GM23338 (cell line): ENCODE measurements around the gene MKRN2OS. TPM values are rescaled to one million over a fixed set of nuclear protein-coding genes. Genes with fewer than 3 reads are reported as not detected.

ENCODE experiments used
- ATAC-seq: fragments of 200-7000 bp; cut with Tn5 transposase; 3 replicates; pipeline ENCODE4 v1.9.1; 2020
- DNase-seq: peaks from one replicate; pipeline ENCODE4 v3.0.0-alpha.2; 2015; ENCODE audit warnings: low spot score
- H2AFZ ChIP-seq: fragments of 200-600 bp; sonication (generic); 2 replicates; pipeline ENCODE4 v1.8.0; 2016; ENCODE audit warnings: antibody characterized with exemption, mild to moderate bottlenecking, moderate library complexity
- H3F3A ChIP-seq: fragments of 200-600 bp; sonication (generic); replicated peaks from 2 replicates; pipeline ENCODE4 v1.8.0; 2017; ENCODE audit warnings: antibody characterized with exemption, mixed run types, low read depth
- H3K27ac ChIP-seq: fragments of 200-600 bp; sonication (generic); 2 replicates; pipeline ENCODE4 v1.6.1; 2016; ENCODE audit warnings: low read depth
- H3K27me3 ChIP-seq: fragments of 200-600 bp; sonication (generic); 2 replicates; pipeline ENCODE4 v1.8.0; 2016; ENCODE audit warnings: mild to moderate bottlenecking, mixed run types, moderate library complexity; ENCODE audit not compliant: insufficient read depth
- H3K36me3 ChIP-seq: fragments of 200-600 bp; sonication (generic); 2 replicates; pipeline ENCODE4 v1.8.0; 2016; ENCODE audit warnings: mild to moderate bottlenecking; ENCODE audit not compliant: insufficient read depth
- H3K4me1 ChIP-seq: fragments of 200-600 bp; sonication (generic); 2 replicates; pipeline ENCODE4 v1.8.0; 2016; ENCODE audit warnings: mild to moderate bottlenecking, moderate library complexity; ENCODE audit not compliant: insufficient read depth
- H3K4me2 ChIP-seq: fragments of 200-600 bp; sonication (generic); 2 replicates; pipeline ENCODE4 v1.7.1; 2017; ENCODE audit warnings: mixed run types
- H3K4me3 ChIP-seq: fragments of 200-600 bp; sonication (generic); 2 replicates; pipeline ENCODE4 v1.6.1; 2016; ENCODE audit warnings: mixed run types
- H3K79me2 ChIP-seq: fragments of 200-600 bp; sonication (generic); replicated peaks from 2 replicates; pipeline ENCODE4 v1.8.0; 2017; ENCODE audit warnings: mild to moderate bottlenecking; ENCODE audit not compliant: insufficient read depth
- H3K9me2 ChIP-seq: fragments of 200-600 bp; sonication (generic); 2 replicates; pipeline ENCODE4 v1.8.0; 2017; ENCODE audit not compliant: insufficient read depth
- H4K20me1 ChIP-seq: fragments of 200-600 bp; sonication (generic); replicated peaks from 2 replicates; pipeline ENCODE4 v1.8.0; 2017; ENCODE audit warnings: mild to moderate bottlenecking; ENCODE audit not compliant: insufficient read depth
- H3K27ac Mint-ChIP-seq: 2 replicates; pipeline ENCODE4 v1.8.0; 2020; ENCODE audit warnings: inconsistent platforms, mild to moderate bottlenecking, moderate library complexity, mixed read lengths
- H3K27me3 Mint-ChIP-seq: 3 replicates; pipeline ENCODE4 v1.8.0; 2022; ENCODE audit warnings: low read depth, mild to moderate bottlenecking, moderate library complexity, mixed read lengths, inconsistent platforms; ENCODE audit not compliant: insufficient read depth, poor library complexity
- H3K36me3 Mint-ChIP-seq: 3 replicates; pipeline ENCODE4 v1.8.0; 2021; ENCODE audit warnings: low read depth, mild to moderate bottlenecking, inconsistent platforms, moderate library complexity, mixed read lengths
- H3K4me1 Mint-ChIP-seq: 3 replicates; pipeline ENCODE4 v1.8.0; 2020; ENCODE audit warnings: mild to moderate bottlenecking, inconsistent platforms, mixed read lengths
- H3K4me3 Mint-ChIP-seq: 3 replicates; pipeline ENCODE4 v1.8.0; 2021; ENCODE audit warnings: moderate library complexity, mild to moderate bottlenecking, inconsistent platforms, mixed read lengths
- H3K9me3 Mint-ChIP-seq: 3 replicates; pipeline ENCODE4 v1.8.0; 2020; ENCODE audit warnings: moderate library complexity, mild to moderate bottlenecking, inconsistent platforms, mixed read lengths
- CREB1 ChIP-seq: fragments of 250-450 bp; sonication (Bioruptor Pico); IDR thresholded peaks from 2 replicates; pipeline ENCODE4 v1.5.0; 2020; ENCODE audit warnings: low read depth, mild to moderate bottlenecking, moderate library complexity
- JUNB ChIP-seq: IDR thresholded peaks from one replicate; pipeline ENCODE4 v1.6.1; 2016; ENCODE audit warnings: antibody characterized with exemption; ENCODE audit not compliant: unreplicated experiment
- NANOG ChIP-seq: IDR thresholded peaks from 2 replicates; pipeline ENCODE4 v1.6.1; 2016; ENCODE audit warnings: antibody characterized with exemption, borderline replicate concordance
- POLR2AphosphoS5 ChIP-seq: IDR thresholded peaks from 2 replicates; pipeline ENCODE4 v1.6.1; 2016; ENCODE audit warnings: antibody characterized with exemption, low read depth
- STAT1 ChIP-seq: IDR thresholded peaks from one replicate; pipeline ENCODE4 v1.6.1; 2016; ENCODE audit warnings: antibody characterized with exemption; ENCODE audit not compliant: unreplicated experiment
- ZNF114 ChIP-seq: fragments of 250-450 bp; sonication (Bioruptor Pico); IDR thresholded peaks from 2 replicates; pipeline ENCODE4 v1.5.0; 2020; ENCODE audit warnings: mild to moderate bottlenecking, moderate library complexity
- ZNF331 ChIP-seq: fragments of 250-450 bp; sonication (Bioruptor Pico); IDR thresholded peaks from 2 replicates; pipeline ENCODE4 v1.5.0; 2020; ENCODE audit warnings: low read depth, mild to moderate bottlenecking, moderate library complexity
- polyA plus RNA-seq: library from polyadenylated mRNA; unstranded; fragments of >200 nt; fragmentation: Nextera tagmentation; extraction: Ambion mirVana; gene quantifications from 2 replicates; pipeline ENCODE4 v1.2.1, GENCODE V29; 2016
- total RNA-seq: library from RNA; depleted of rRNA; stranded (reverse); fragments of >200 nt; shearing (Covaris generic); gene quantifications from 2 replicates; pipeline ENCODE4 v1.2.3, GENCODE V29; 2014
- TF ChIP-seq, protein P1 (sequence below): IDR thresholded peaks from one replicate; pipeline ENCODE4 v1.6.1; 2018; ENCODE audit warnings: antibody characterized with exemption; ENCODE audit not compliant: unreplicated experiment
- TF ChIP-seq, protein P2 (sequence below): IDR thresholded peaks from 2 replicates; pipeline ENCODE4 v1.6.1; 2016; ENCODE audit warnings: antibody characterized with exemption
- TF ChIP-seq, protein P3 (sequence below), 2 experiments: fragments of 200-600 bp in 1 of 2; sonication (generic) in 1 of 2; conservative IDR thresholded peaks; 2 replicates each; pipeline versions ENCODE4 v1.5.1 to v1.6.1; 2016 to 2017; ENCODE audit warnings: antibody characterized with exemption in 2 of 2, low read depth in 2 of 2, mild to moderate bottlenecking in 2 of 2, moderate library complexity in 1 of 2
- TF ChIP-seq, protein P4 (sequence below): fragments of 250-450 bp; sonication (Bioruptor Pico); IDR thresholded peaks from 2 replicates; pipeline ENCODE4 v1.5.0; 2020; ENCODE audit warnings: mild to moderate bottlenecking, moderate library complexity

MKRN2OS gene
- total and polyA plus RNA-seq, 2 experiments from 2014 or later = 0.55 TPM; not detected in 1

DNA sequence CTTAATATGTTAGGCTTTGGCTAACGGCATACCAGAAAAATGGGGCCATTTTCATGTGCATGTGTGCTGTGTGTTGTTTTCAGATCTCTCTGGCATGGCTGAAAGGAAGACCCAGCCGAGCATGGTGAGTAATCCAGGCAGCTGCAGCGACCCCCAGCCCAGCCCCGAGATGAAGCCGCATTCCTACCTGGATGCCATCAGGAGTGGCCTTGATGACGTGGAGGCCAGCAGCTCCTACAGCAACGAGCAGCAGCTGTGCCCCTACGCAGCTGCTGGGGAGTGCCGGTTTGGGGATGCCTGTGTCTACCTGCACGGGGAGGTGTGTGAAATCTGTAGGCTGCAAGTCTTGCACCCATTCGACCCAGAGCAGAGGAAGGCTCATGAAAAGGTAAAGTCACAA, 26.7 kb upstream of the MKRN2OS start (continued):
- TF ChIP-seq, protein P1, sequence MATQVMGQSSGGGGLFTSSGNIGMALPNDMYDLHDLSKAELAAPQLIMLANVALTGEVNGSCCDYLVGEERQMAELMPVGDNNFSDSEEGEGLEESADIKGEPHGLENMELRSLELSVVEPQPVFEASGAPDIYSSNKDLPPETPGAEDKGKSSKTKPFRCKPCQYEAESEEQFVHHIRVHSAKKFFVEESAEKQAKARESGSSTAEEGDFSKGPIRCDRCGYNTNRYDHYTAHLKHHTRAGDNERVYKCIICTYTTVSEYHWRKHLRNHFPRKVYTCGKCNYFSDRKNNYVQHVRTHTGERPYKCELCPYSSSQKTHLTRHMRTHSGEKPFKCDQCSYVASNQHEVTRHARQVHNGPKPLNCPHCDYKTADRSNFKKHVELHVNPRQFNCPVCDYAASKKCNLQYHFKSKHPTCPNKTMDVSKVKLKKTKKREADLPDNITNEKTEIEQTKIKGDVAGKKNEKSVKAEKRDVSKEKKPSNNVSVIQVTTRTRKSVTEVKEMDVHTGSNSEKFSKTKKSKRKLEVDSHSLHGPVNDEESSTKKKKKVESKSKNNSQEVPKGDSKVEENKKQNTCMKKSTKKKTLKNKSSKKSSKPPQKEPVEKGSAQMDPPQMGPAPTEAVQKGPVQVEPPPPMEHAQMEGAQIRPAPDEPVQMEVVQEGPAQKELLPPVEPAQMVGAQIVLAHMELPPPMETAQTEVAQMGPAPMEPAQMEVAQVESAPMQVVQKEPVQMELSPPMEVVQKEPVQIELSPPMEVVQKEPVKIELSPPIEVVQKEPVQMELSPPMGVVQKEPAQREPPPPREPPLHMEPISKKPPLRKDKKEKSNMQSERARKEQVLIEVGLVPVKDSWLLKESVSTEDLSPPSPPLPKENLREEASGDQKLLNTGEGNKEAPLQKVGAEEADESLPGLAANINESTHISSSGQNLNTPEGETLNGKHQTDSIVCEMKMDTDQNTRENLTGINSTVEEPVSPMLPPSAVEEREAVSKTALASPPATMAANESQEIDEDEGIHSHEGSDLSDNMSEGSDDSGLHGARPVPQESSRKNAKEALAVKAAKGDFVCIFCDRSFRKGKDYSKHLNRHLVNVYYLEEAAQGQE = no peak
- TF ChIP-seq POLR2AphosphoS5 = no peak
- no peak for TF ChIP-seq JUNB
- TF ChIP-seq ZNF114 (CRISPR knock-in tag) = no peak

DNA sequence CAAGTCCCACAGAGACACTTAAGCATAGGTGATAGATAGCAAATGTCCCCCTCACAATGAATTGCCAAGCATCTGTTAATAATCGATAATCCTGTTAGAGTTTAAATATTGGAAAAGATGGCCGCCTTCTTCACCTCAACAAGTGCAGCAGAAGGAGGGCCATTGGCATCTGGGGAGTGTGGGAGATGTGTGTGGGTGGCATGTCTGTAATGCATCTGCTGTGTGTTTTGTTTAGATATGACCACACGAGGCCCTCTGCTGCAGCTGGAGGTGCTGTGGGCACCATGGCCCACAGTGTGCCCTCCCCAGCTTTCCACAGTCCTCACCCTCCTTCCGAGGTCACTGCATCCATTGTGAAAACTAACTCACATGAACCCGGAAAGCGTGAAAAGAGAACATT, 24.5 kb upstream of the MKRN2OS start:
- H3K9me2 ChIP-seq = no peaks in the 10 kb centered on the region
- 0 out of 2 replicates have a peak, but pooled peaks cover 2% of the 10 kb centered on the region for H3F3A ChIP-seq
- DNase-seq (no peak), ATAC-seq (no peak)
- Mint-ChIP-seq H3K27ac (no peak overlapping the region), H3K4me3 (no peak overlapping the region), H3K36me3 (peaks cover 52% of the 10 kb centered on the region), H3K9me3 (no peaks in the 10 kb centered on the region), H3K27me3 (peaks cover 7% of the 10 kb centered on the region), H3K4me1 (0 out of 3 replicates have a peak, but pooled peaks cover 2% of the 10 kb centered on the region)
- no peaks in the 10 kb centered on the region for H3K27me3 ChIP-seq
- H3K79me2 ChIP-seq = peaks cover 50% of the 10 kb centered on the region
- H4K20me1 ChIP-seq = peaks cover 16% of the 10 kb centered on the region
- peaks cover 32% of the 10 kb centered on the region for H3K36me3 ChIP-seq
- H3K4me1 ChIP-seq = no peaks in the 10 kb centered on the region
- H2AFZ ChIP-seq = no peak overlapping the region
- no peak overlapping the region for H3K27ac ChIP-seq
- H3K4me2 ChIP-seq = no peak overlapping the region
- no peak overlapping the region for H3K4me3 ChIP-seq
- TF ChIP-seq, protein P2, sequence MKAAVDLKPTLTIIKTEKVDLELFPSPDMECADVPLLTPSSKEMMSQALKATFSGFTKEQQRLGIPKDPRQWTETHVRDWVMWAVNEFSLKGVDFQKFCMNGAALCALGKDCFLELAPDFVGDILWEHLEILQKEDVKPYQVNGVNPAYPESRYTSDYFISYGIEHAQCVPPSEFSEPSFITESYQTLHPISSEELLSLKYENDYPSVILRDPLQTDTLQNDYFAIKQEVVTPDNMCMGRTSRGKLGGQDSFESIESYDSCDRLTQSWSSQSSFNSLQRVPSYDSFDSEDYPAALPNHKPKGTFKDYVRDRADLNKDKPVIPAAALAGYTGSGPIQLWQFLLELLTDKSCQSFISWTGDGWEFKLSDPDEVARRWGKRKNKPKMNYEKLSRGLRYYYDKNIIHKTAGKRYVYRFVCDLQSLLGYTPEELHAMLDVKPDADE = no peak
- no peak for TF ChIP-seq JUNB
- TF ChIP-seq, protein P3, sequence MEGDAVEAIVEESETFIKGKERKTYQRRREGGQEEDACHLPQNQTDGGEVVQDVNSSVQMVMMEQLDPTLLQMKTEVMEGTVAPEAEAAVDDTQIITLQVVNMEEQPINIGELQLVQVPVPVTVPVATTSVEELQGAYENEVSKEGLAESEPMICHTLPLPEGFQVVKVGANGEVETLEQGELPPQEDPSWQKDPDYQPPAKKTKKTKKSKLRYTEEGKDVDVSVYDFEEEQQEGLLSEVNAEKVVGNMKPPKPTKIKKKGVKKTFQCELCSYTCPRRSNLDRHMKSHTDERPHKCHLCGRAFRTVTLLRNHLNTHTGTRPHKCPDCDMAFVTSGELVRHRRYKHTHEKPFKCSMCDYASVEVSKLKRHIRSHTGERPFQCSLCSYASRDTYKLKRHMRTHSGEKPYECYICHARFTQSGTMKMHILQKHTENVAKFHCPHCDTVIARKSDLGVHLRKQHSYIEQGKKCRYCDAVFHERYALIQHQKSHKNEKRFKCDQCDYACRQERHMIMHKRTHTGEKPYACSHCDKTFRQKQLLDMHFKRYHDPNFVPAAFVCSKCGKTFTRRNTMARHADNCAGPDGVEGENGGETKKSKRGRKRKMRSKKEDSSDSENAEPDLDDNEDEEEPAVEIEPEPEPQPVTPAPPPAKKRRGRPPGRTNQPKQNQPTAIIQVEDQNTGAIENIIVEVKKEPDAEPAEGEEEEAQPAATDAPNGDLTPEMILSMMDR (conservative IDR thresholded peaks at IDR 0.05; ENCODE audit: low read depth in 2 of 2) = no peak
- TF ChIP-seq ZNF331 (CRISPR knock-in tag) = no peak
- TF ChIP-seq, protein P4, sequence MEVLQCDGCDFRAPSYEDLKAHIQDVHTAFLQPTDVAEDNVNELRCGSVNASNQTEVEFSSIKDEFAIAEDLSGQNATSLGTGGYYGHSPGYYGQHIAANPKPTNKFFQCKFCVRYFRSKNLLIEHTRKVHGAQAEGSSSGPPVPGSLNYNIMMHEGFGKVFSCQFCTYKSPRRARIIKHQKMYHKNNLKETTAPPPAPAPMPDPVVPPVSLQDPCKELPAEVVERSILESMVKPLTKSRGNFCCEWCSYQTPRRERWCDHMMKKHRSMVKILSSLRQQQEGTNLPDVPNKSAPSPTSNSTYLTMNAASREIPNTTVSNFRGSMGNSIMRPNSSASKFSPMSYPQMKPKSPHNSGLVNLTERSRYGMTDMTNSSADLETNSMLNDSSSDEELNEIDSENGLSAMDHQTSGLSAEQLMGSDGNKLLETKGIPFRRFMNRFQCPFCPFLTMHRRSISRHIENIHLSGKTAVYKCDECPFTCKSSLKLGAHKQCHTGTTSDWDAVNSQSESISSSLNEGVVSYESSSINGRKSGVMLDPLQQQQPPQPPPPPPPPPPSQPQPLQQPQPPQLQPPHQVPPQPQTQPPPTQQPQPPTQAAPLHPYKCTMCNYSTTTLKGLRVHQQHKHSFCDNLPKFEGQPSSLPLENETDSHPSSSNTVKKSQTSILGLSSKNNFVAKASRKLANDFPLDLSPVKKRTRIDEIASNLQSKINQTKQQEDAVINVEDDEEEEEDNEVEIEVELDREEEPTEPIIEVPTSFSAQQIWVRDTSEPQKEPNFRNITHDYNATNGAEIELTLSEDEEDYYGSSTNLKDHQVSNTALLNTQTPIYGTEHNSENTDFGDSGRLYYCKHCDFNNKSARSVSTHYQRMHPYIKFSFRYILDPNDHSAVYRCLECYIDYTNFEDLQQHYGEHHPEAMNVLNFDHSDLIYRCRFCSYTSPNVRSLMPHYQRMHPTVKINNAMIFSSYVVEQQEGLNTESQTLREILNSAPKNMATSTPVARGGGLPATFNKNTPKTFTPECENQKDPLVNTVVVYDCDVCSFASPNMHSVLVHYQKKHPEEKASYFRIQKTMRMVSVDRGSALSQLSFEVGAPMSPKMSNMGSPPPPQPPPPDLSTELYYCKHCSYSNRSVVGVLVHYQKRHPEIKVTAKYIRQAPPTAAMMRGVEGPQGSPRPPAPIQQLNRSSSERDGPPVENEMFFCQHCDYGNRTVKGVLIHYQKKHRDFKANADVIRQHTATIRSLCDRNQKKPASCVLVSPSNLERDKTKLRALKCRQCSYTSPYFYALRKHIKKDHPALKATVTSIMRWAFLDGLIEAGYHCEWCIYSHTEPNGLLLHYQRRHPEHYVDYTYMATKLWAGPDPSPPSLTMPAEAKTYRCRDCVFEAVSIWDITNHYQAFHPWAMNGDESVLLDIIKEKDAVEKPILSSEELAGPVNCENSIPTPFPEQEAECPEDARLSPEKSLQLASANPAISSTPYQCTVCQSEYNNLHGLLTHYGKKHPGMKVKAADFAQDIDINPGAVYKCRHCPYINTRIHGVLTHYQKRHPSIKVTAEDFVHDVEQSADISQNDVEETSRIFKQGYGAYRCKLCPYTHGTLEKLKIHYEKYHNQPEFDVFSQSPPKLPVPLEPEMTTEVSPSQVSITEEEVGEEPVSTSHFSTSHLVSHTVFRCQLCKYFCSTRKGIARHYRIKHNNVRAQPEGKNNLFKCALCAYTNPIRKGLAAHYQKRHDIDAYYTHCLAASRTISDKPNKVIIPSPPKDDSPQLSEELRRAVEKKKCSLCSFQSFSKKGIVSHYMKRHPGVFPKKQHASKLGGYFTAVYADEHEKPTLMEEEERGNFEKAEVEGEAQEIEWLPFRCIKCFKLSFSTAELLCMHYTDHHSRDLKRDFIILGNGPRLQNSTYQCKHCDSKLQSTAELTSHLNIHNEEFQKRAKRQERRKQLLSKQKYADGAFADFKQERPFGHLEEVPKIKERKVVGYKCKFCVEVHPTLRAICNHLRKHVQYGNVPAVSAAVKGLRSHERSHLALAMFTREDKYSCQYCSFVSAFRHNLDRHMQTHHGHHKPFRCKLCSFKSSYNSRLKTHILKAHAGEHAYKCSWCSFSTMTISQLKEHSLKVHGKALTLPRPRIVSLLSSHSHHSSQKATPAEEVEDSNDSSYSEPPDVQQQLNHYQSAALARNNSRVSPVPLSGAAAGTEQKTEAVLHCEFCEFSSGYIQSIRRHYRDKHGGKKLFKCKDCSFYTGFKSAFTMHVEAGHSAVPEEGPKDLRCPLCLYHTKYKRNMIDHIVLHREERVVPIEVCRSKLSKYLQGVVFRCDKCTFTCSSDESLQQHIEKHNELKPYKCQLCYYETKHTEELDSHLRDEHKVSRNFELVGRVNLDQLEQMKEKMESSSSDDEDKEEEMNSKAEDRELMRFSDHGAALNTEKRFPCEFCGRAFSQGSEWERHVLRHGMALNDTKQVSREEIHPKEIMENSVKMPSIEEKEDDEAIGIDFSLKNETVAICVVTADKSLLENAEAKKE (CRISPR knock-in tag) = no peak
- TF ChIP-seq CREB1 (CRISPR knock-in tag) = no peak
- no peak for TF ChIP-seq ZNF114 (CRISPR knock-in tag)
- no peak for TF ChIP-seq NANOG
- no peak for TF ChIP-seq STAT1
